ENCODE results near the gene CERS6.
"Not testable (repeated sequence)": the region's sequence is repeated elsewhere in the genome, so short reads cannot be mapped to it uniquely, and the experiment has no call there.

CERS6 gene

GRCh38 chr2:168753765-168754329 lies 297.8 kb downstream of the CERS6 start:
- Histone ChIP-seq H3K9me3 (ENCODE audit: control insufficient read depth, low read length) (no peaks in the 10 kb centered on the region), H3K9ac (ENCODE audit: low read length) (no peak overlapping the region), H3K4me1 (ENCODE audit: control insufficient read depth, insufficient read depth, low read length) (no peaks in the 10 kb centered on the region)

GRCh38 chr2:168757223-168757622 lies 301.2 kb downstream of the CERS6 start:
- no peaks in the 10 kb centered on the region for H3K27me3 ChIP-seq (replicated peaks; ENCODE audit: control insufficient read depth, insufficient read depth, low read length)
- no peak for DNase-seq (ENCODE audit: low read depth)
- no peak overlapping the region for H3K9ac ChIP-seq (ENCODE audit: low read length)
- no peaks in the 10 kb centered on the region for H3K9me3 ChIP-seq (ENCODE audit: control insufficient read depth, low read length)
- no peak overlapping the region for H3K4me3 ChIP-seq (ENCODE audit: low read length)
- H3K36me3 ChIP-seq (ENCODE audit: control insufficient read depth, insufficient read depth, low read length, severe bottlenecking) = no peaks in the 10 kb centered on the region
- H3K4me1 ChIP-seq (ENCODE audit: control insufficient read depth, insufficient read depth, low read length) = no peaks in the 10 kb centered on the region

More at GRCh38 chr2:168753765-168754329, 297.8 kb downstream of the CERS6 start:
- DNase-seq (ENCODE audit: low read depth) = no peak
- Histone ChIP-seq H3K27me3 (replicated peaks; ENCODE audit: control insufficient read depth, insufficient read depth, low read length) (no peaks in the 10 kb centered on the region), H3K4me3 (ENCODE audit: low read length) (no peak overlapping the region), H3K36me3 (ENCODE audit: control insufficient read depth, insufficient read depth, low read length, severe bottlenecking) (no peaks in the 10 kb centered on the region)

GRCh38 chr2:168758970-168759820 lies 303.1 kb downstream of the CERS6 start:
- no peaks in the 10 kb centered on the region for H3K9me3 ChIP-seq (ENCODE audit: control insufficient read depth, low read length)
- H3K27me3 ChIP-seq (replicated peaks; ENCODE audit: control insufficient read depth, insufficient read depth, low read length) = no peaks in the 10 kb centered on the region
- H3K9ac ChIP-seq (ENCODE audit: low read length) = no peak overlapping the region
- DNase-seq (ENCODE audit: low read depth) = peak; percentile 76
- no peaks in the 10 kb centered on the region for H3K4me1 ChIP-seq (ENCODE audit: control insufficient read depth, insufficient read depth, low read length)
- no peaks in the 10 kb centered on the region for H3K36me3 ChIP-seq (ENCODE audit: control insufficient read depth, insufficient read depth, low read length, severe bottlenecking)
- H3K4me3 ChIP-seq (ENCODE audit: low read length) = no peak overlapping the region

GRCh38 chr2:168765401-168765800 lies 309.3 kb downstream of the CERS6 start:
- Histone ChIP-seq H3K9ac (ENCODE audit: low read length) (no peak overlapping the region), H3K27me3 (replicated peaks; ENCODE audit: control insufficient read depth, insufficient read depth, low read length) (no peaks in the 10 kb centered on the region), H3K4me1 (ENCODE audit: control insufficient read depth, insufficient read depth, low read length) (no peaks in the 10 kb centered on the region), H3K9me3 (ENCODE audit: control insufficient read depth, low read length) (no peaks in the 10 kb centered on the region), H3K36me3 (ENCODE audit: control insufficient read depth, insufficient read depth, low read length, severe bottlenecking) (peaks cover 4% of the 10 kb centered on the region), H3K4me3 (ENCODE audit: low read length) (no peak overlapping the region)
- DNase-seq (ENCODE audit: low read depth) = no peak

GRCh38 chr2:168766600-168766999 lies 310.5 kb downstream of the CERS6 start:
- no peaks in the 10 kb centered on the region for H3K4me1 ChIP-seq (ENCODE audit: control insufficient read depth, insufficient read depth, low read length)
- H3K9ac ChIP-seq (ENCODE audit: low read length) = no peak overlapping the region
- no peak for DNase-seq (ENCODE audit: low read depth)
- H3K36me3 ChIP-seq (ENCODE audit: control insufficient read depth, insufficient read depth, low read length, severe bottlenecking) = peaks cover 4% of the 10 kb centered on the region
- H3K9me3 ChIP-seq (ENCODE audit: control insufficient read depth, low read length) = no peaks in the 10 kb centered on the region
- no peak overlapping the region for H3K4me3 ChIP-seq (ENCODE audit: low read length)
- no peaks in the 10 kb centered on the region for H3K27me3 ChIP-seq (replicated peaks; ENCODE audit: control insufficient read depth, insufficient read depth, low read length)

- no peaks in the 10 kb centered on the region for H3K27me3 ChIP-seq (replicated peaks; ENCODE audit: control insufficient read depth, insufficient read depth, low read length)
- H3K9me3 ChIP-seq (ENCODE audit: control insufficient read depth, low read length) = no peaks in the 10 kb centered on the region
- H3K9ac ChIP-seq (ENCODE audit: low read length) = no peak overlapping the region
- DNase-seq (ENCODE audit: low read depth) = no peak
- no peaks in the 10 kb centered on the region for H3K4me1 ChIP-seq (ENCODE audit: control insufficient read depth, insufficient read depth, low read length)
- no peak overlapping the region for H3K4me3 ChIP-seq (ENCODE audit: low read length)
- peaks cover 4% of the 10 kb centered on the region for H3K36me3 ChIP-seq (ENCODE audit: control insufficient read depth, insufficient read depth, low read length, severe bottlenecking)
Measured at GRCh38 chr2:168767258-168767657, 311.2 kb downstream of the CERS6 start.

- H3K36me3 ChIP-seq (ENCODE audit: control insufficient read depth, insufficient read depth, low read length, severe bottlenecking); H3K9me3 ChIP-seq (ENCODE audit: control insufficient read depth, low read length); H3K4me3 ChIP-seq (ENCODE audit: low read length); H3K27me3 ChIP-seq (replicated peaks; ENCODE audit: control insufficient read depth, insufficient read depth, low read length); H3K9ac ChIP-seq (ENCODE audit: low read length); H3K4me1 ChIP-seq (ENCODE audit: control insufficient read depth, insufficient read depth, low read length); DNase-seq (ENCODE audit: low read depth): not testable (repeated sequence)
Measured at GRCh38 chr2:168768357-168768756, 312.3 kb downstream of the CERS6 start.

GRCh38 chr2:168770796-168771195 lies 314.7 kb downstream of the CERS6 start:
- no peak overlapping the region for H3K4me3 ChIP-seq (ENCODE audit: low read length)
- H3K9me3 ChIP-seq (ENCODE audit: control insufficient read depth, low read length) = no peaks in the 10 kb centered on the region
- H3K27me3 ChIP-seq (replicated peaks; ENCODE audit: control insufficient read depth, insufficient read depth, low read length) = no peaks in the 10 kb centered on the region
- peak; percentile 45 for DNase-seq (ENCODE audit: low read depth)
- H3K9ac ChIP-seq (ENCODE audit: low read length) = no peak overlapping the region
- peaks cover 4% of the 10 kb centered on the region for H3K36me3 ChIP-seq (ENCODE audit: control insufficient read depth, insufficient read depth, low read length, severe bottlenecking)
- H3K4me1 ChIP-seq (ENCODE audit: control insufficient read depth, insufficient read depth, low read length) = no peaks in the 10 kb centered on the region

GRCh38 chr2:168772704-168773103 lies 316.6 kb downstream of the CERS6 start:
- Histone ChIP-seq H3K36me3 (ENCODE audit: control insufficient read depth, insufficient read depth, low read length, severe bottlenecking) (no peaks in the 10 kb centered on the region), H3K9me3 (ENCODE audit: control insufficient read depth, low read length) (no peaks in the 10 kb centered on the region), H3K9ac (ENCODE audit: low read length) (no peak overlapping the region), H3K4me1 (ENCODE audit: control insufficient read depth, insufficient read depth, low read length) (no peaks in the 10 kb centered on the region), H3K4me3 (ENCODE audit: low read length) (no peak overlapping the region), H3K27me3 (replicated peaks; ENCODE audit: control insufficient read depth, insufficient read depth, low read length) (no peaks in the 10 kb centered on the region)
- no peak for DNase-seq (ENCODE audit: low read depth)

- no peaks in the 10 kb centered on the region for H3K4me1 ChIP-seq (ENCODE audit: control insufficient read depth, insufficient read depth, low read length)
- no peaks in the 10 kb centered on the region for H3K36me3 ChIP-seq (ENCODE audit: control insufficient read depth, insufficient read depth, low read length, severe bottlenecking)
- DNase-seq (ENCODE audit: low read depth) = no peak
Measured at GRCh38 chr2:168773128-168773527, 317.1 kb downstream of the CERS6 start.

GRCh38 chr2:168773719-168774521 lies 317.8 kb downstream of the CERS6 start:
- Histone ChIP-seq H3K36me3 (ENCODE audit: control insufficient read depth, insufficient read depth, low read length, severe bottlenecking) (no peaks in the 10 kb centered on the region), H3K4me3 (ENCODE audit: low read length) (no peak overlapping the region), H3K4me1 (ENCODE audit: control insufficient read depth, insufficient read depth, low read length) (no peaks in the 10 kb centered on the region), H3K27me3 (replicated peaks; ENCODE audit: control insufficient read depth, insufficient read depth, low read length) (no peaks in the 10 kb centered on the region), H3K9ac (ENCODE audit: low read length) (no peak overlapping the region), H3K9me3 (ENCODE audit: control insufficient read depth, low read length) (no peaks in the 10 kb centered on the region)
- peak; percentile 49 for DNase-seq (ENCODE audit: low read depth)

More at GRCh38 chr2:168773128-168773527, 317.1 kb downstream of the CERS6 start:
- no peak overlapping the region for H3K4me3 ChIP-seq (ENCODE audit: low read length)
- no peaks in the 10 kb centered on the region for H3K27me3 ChIP-seq (replicated peaks; ENCODE audit: control insufficient read depth, insufficient read depth, low read length)
- H3K9ac ChIP-seq (ENCODE audit: low read length) = no peak overlapping the region
- H3K9me3 ChIP-seq (ENCODE audit: control insufficient read depth, low read length) = no peaks in the 10 kb centered on the region

All from adipocyte (in vitro differentiated cells).